HCT116 (cell line): Measurements from ENCODE around the gene PHF13. TPM values are rescaled to one million over a fixed set of nuclear protein-coding genes. Genes with fewer than 3 reads are reported as not detected.

Experiments
- ATAC-seq: fragments of 200-7000 bp; cut with Tn5 transposase; 2 replicates; pipeline ENCODE4 v1.9.1; 2020; ENCODE audit warnings: mild to moderate bottlenecking, moderate library complexity
- BruUV-seq: library from RNA; stranded (reverse); fragments of 400-500 nt; replicated peaks from 2 replicates; lab custom pipeline; 2021; lab: Mats Ljungman, UMichigan
- CTCF ChIA-PET: fragments of 300-600 bp; sonication (Branson Sonifier 250); formaldehyde crosslinking; loops from one replicate; lab custom pipeline; 2021; ENCODE audit warnings: antibody characterized with exemption; lab: Charles Lee
- POLR2A ChIA-PET: fragments of 300-600, 350-600 bp; sonication (Branson Sonifier 250); formaldehyde crosslinking; loops from one replicate; lab custom pipeline; 2021; ENCODE audit warnings: antibody characterized with exemption; lab: Charles Lee
- RAD21 ChIA-PET, 2 experiments: fragments of 300-600 bp; sonication (Branson Sonifier 250); formaldehyde crosslinking; loops; one replicate each; lab custom pipeline; 2023; ENCODE audit warnings: low total read pairs in 2 of 2; ENCODE audit not compliant: uncharacterized antibody in 2 of 2, unreplicated experiment in 2 of 2, low non-redundant PET in 1 of 2; lab: Charles Lee
- DNase-seq: peaks from one replicate; pipeline ENCODE4 v3.0.0-alpha.2; 2010; ENCODE audit warnings: low read depth, low spot score
- H2AFZ ChIP-seq: fragments of 200-600 bp; shearing (Covaris generic), sonication (generic); 2 replicates; pipeline ENCODE4 v1.6.1; 2017; ENCODE audit warnings: low read depth, mixed run types, mixed read lengths, antibody characterized with exemption, low read length; ENCODE audit not compliant: poor library complexity, severe bottlenecking
- H3K27ac ChIP-seq: 2 replicates; pipeline ENCODE4 v1.5.1; 2012; ENCODE audit warnings: low read depth, low read length
- H3K27me3 ChIP-seq: fragments of 200-600 bp; sonication (generic); 2 replicates; pipeline ENCODE4 v1.6.1; 2016; ENCODE audit warnings: mixed run types, low read length, mixed read lengths; ENCODE audit not compliant: insufficient read depth
- H3K36me3 ChIP-seq, 2 experiments: fragments of 200-500 bp in 1 of 2; fragments of 200-600 bp in 1 of 2; sonication (Bioruptor generic) in 1 of 2; sonication (generic) in 1 of 2; 2 replicates each; pipeline versions ENCODE4 v1.5.1 to v1.6.1; 2014 to 2016; ENCODE audit warnings: low read length in 2 of 2, inconsistent platforms in 1 of 2, mixed read lengths in 1 of 2, mixed run types in 1 of 2; ENCODE audit not compliant: insufficient read depth in 2 of 2, control insufficient read depth in 1 of 2
- H3K4me1 ChIP-seq, 2 experiments: fragments of 200-600 bp in 1 of 2; sonication (generic) in 1 of 2; 2 replicates each; pipeline versions ENCODE4 v1.5.1 to v1.6.1; 2012 to 2017; ENCODE audit warnings: low read length in 2 of 2, inconsistent platforms in 1 of 2, mild to moderate bottlenecking in 1 of 2, mixed read lengths in 1 of 2, mixed run types in 1 of 2, moderate library complexity in 1 of 2; ENCODE audit not compliant: insufficient read depth in 2 of 2, control insufficient read depth in 1 of 2
- H3K4me2 ChIP-seq: fragments of 200-600 bp; sonication (generic); 2 replicates; pipeline ENCODE4 v1.6.1; 2017; ENCODE audit warnings: mixed run types, low read length, mixed read lengths
- H3K4me3 ChIP-seq, 2 experiments: fragments of 200-600 bp in 1 of 2; sonication (generic) in 1 of 2; replicated peaks in 1 of 2; 2 replicates each; pipeline ENCODE4 v1.5.1; 2011 to 2016; ENCODE audit warnings: low read length in 2 of 2, control low read depth in 1 of 2, low read depth in 1 of 2, mild to moderate bottlenecking in 1 of 2, mixed read lengths in 1 of 2, mixed run types in 1 of 2
- H3K79me2 ChIP-seq: fragments of 200-600 bp; sonication (generic); 2 replicates; pipeline ENCODE4 v1.6.1; 2017; ENCODE audit warnings: mild to moderate bottlenecking, mixed run types, low read length, moderate library complexity, mixed read lengths; ENCODE audit not compliant: insufficient read depth
- H3K9ac ChIP-seq: fragments of 200-600 bp; sonication (generic); 2 replicates; pipeline ENCODE4 v1.6.1; 2016; ENCODE audit warnings: low read length, mixed read lengths
- H3K9me2 ChIP-seq: fragments of 200-600 bp; sonication (generic), shearing (Covaris generic); 2 replicates; pipeline ENCODE4 v1.6.1; 2017; ENCODE audit warnings: mixed run types, mild to moderate bottlenecking, moderate library complexity; ENCODE audit not compliant: insufficient read depth
- H3K9me3 ChIP-seq, 2 experiments: fragments of 200-500 bp in 1 of 2; fragments of 200-600 bp in 1 of 2; sonication (Bioruptor generic) in 1 of 2; sonication (generic) in 1 of 2; 2 replicates each; pipeline ENCODE4 v1.6.1; 2014 to 2017; ENCODE audit warnings: low read length in 2 of 2, mixed read lengths in 2 of 2, inconsistent platforms in 1 of 2, low read depth in 1 of 2, mild to moderate bottlenecking in 1 of 2, mixed run types in 1 of 2, moderate library complexity in 1 of 2; ENCODE audit not compliant: control insufficient read depth in 1 of 2, insufficient read depth in 1 of 2
- H4K20me1 ChIP-seq: fragments of 200-600 bp; sonication (generic), shearing (Covaris generic); 2 replicates; pipeline ENCODE4 v1.6.1; 2017; ENCODE audit warnings: mixed run types, mild to moderate bottlenecking, moderate library complexity; ENCODE audit not compliant: insufficient read depth
- ATF3 ChIP-seq: IDR thresholded peaks from 2 replicates; pipeline ENCODE4 v1.6.1; 2012
- ELF1 ChIP-seq: IDR thresholded peaks from 2 replicates; pipeline ENCODE4 v1.6.1; 2012; ENCODE audit warnings: low read depth, borderline replicate concordance
- JUND ChIP-seq: IDR thresholded peaks from 2 replicates; pipeline ENCODE4 v1.6.1; 2012
- MAX ChIP-seq: IDR thresholded peaks from 2 replicates; pipeline ENCODE4 v1.6.1; 2012
- POLR2A ChIP-seq: IDR thresholded peaks from 2 replicates; pipeline ENCODE4 v1.7.0; 2011; ENCODE audit warnings: borderline replicate concordance; ENCODE audit not compliant: insufficient read depth, insufficient read length; ENCODE audit errors: extremely low read depth
- SIN3A ChIP-seq: IDR thresholded peaks from 2 replicates; pipeline ENCODE4 v1.6.1; 2012; ENCODE audit warnings: low read depth
- SP1 ChIP-seq: IDR thresholded peaks from 2 replicates; pipeline ENCODE4 v1.6.1; 2012; ENCODE audit warnings: low read depth
- SRF ChIP-seq: IDR thresholded peaks from 2 replicates; pipeline ENCODE4 v1.6.1; 2012; ENCODE audit warnings: low read depth
- TCF7L2 ChIP-seq: IDR thresholded peaks from 2 replicates; pipeline ENCODE4 v1.7.0; 2011; ENCODE audit warnings: borderline replicate concordance, inconsistent platforms; ENCODE audit not compliant: insufficient read depth, insufficient read length; ENCODE audit errors: extremely low read depth
- YY1 ChIP-seq: IDR thresholded peaks from 2 replicates; pipeline ENCODE4 v1.6.1; 2011; ENCODE audit warnings: low read length, low read depth, moderate library complexity, mild to moderate bottlenecking; ENCODE audit not compliant: insufficient replicate concordance; ENCODE audit errors: extremely low read depth
- ZFX ChIP-seq: fragments of 450-650 bp; IDR thresholded peaks from 2 replicates; pipeline ENCODE4 v1.6.1; 2017
- intact Hi-C: fragments of 100-400 bp; cut with micrococcal nuclease; formaldehyde crosslinking; loops from 2 replicates; pipeline ENCODE4 v1.10.0; 2022
- total RNA-seq: library from RNA; stranded (reverse); gene quantifications from one replicate; pipeline ENCODE4 v1.2.1, GENCODE V29; 2021; ENCODE audit not compliant: unreplicated experiment
- TF ChIP-seq, protein P1 (sequence below): IDR thresholded peaks from 2 replicates; pipeline ENCODE4 v1.6.1; 2012; ENCODE audit warnings: low read depth
- TF ChIP-seq, protein P2 (sequence below), 3 experiments: fragments of 200-600 bp in 1 of 3; sonication (generic) in 1 of 3; IDR thresholded peaks in 2 of 3; conservative IDR thresholded peaks in 1 of 3; 2 replicates each; pipeline ENCODE4 v1.5.1; 2012 to 2017; ENCODE audit warnings: low read depth in 2 of 3, low read length in 2 of 3, antibody characterized with exemption in 1 of 3, borderline replicate concordance in 1 of 3, control low read depth in 1 of 3, mild to moderate bottlenecking in 1 of 3, mixed read lengths in 1 of 3, mixed run types in 1 of 3, moderate library complexity in 1 of 3; ENCODE audit not compliant: insufficient read depth in 1 of 3

Gene PHF13
- total RNA-seq, 1 experiment from 2014 or later: 25.8 TPM

- no peaks in the 10 kb centered on the region for H3K9me2 ChIP-seq
- H3K4me1 ChIP-seq: no peaks in the 10 kb centered on the region; a peak in 1 of 4 replicates
- H2AFZ ChIP-seq: no peak overlapping the region
- ATAC-seq: no peak
- ChIA-PET RAD21 (no interaction called here), CTCF (no interaction called here), POLR2A (no interaction called here)
- H3K36me3 ChIP-seq: peaks cover 6 to 16% of the 10 kb centered on the region in 2 experiments
- H4K20me1 ChIP-seq: no peaks in the 10 kb centered on the region; the same call in 1 of the 2 replicates
- intact Hi-C loops: no loop called here
- no peaks in the 10 kb centered on the region for H3K27me3 ChIP-seq
- no peak for DNase-seq
- peaks cover 55% of the 10 kb centered on the region for H3K79me2 ChIP-seq
- H3K4me2 ChIP-seq: no peak overlapping the region
- no peak overlapping the region for H3K4me3 ChIP-seq
- TF ChIP-seq, protein P1, sequence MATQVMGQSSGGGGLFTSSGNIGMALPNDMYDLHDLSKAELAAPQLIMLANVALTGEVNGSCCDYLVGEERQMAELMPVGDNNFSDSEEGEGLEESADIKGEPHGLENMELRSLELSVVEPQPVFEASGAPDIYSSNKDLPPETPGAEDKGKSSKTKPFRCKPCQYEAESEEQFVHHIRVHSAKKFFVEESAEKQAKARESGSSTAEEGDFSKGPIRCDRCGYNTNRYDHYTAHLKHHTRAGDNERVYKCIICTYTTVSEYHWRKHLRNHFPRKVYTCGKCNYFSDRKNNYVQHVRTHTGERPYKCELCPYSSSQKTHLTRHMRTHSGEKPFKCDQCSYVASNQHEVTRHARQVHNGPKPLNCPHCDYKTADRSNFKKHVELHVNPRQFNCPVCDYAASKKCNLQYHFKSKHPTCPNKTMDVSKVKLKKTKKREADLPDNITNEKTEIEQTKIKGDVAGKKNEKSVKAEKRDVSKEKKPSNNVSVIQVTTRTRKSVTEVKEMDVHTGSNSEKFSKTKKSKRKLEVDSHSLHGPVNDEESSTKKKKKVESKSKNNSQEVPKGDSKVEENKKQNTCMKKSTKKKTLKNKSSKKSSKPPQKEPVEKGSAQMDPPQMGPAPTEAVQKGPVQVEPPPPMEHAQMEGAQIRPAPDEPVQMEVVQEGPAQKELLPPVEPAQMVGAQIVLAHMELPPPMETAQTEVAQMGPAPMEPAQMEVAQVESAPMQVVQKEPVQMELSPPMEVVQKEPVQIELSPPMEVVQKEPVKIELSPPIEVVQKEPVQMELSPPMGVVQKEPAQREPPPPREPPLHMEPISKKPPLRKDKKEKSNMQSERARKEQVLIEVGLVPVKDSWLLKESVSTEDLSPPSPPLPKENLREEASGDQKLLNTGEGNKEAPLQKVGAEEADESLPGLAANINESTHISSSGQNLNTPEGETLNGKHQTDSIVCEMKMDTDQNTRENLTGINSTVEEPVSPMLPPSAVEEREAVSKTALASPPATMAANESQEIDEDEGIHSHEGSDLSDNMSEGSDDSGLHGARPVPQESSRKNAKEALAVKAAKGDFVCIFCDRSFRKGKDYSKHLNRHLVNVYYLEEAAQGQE: no peak
- TF ChIP-seq MAX: no peak
- TF ChIP-seq SIN3A: no peak
- no peak for TF ChIP-seq ATF3
- no peak for TF ChIP-seq TCF7L2
- TF ChIP-seq POLR2A: no peak
- no peak for TF ChIP-seq JUND
- TF ChIP-seq YY1: no peak
- no peak for TF ChIP-seq SP1
- TF ChIP-seq SRF: no peak
- TF ChIP-seq, protein P2, sequence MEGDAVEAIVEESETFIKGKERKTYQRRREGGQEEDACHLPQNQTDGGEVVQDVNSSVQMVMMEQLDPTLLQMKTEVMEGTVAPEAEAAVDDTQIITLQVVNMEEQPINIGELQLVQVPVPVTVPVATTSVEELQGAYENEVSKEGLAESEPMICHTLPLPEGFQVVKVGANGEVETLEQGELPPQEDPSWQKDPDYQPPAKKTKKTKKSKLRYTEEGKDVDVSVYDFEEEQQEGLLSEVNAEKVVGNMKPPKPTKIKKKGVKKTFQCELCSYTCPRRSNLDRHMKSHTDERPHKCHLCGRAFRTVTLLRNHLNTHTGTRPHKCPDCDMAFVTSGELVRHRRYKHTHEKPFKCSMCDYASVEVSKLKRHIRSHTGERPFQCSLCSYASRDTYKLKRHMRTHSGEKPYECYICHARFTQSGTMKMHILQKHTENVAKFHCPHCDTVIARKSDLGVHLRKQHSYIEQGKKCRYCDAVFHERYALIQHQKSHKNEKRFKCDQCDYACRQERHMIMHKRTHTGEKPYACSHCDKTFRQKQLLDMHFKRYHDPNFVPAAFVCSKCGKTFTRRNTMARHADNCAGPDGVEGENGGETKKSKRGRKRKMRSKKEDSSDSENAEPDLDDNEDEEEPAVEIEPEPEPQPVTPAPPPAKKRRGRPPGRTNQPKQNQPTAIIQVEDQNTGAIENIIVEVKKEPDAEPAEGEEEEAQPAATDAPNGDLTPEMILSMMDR (IDR thresholded peaks at IDR 0.05 in 2 of 3, conservative IDR thresholded peaks at IDR 0.05 in 1 of 3; ENCODE audit: borderline replicate concordance in 1 of 3, insufficient read depth in 1 of 3, low read depth in 2 of 3, low read length in 2 of 3): no peak
- no peak for TF ChIP-seq ZFX
- no peak for TF ChIP-seq ELF1
- H3K9me3 ChIP-seq: no peaks in the 10 kb centered on the region
- H3K27ac ChIP-seq: no peak overlapping the region
- BruUV-seq: no TSS peak
- no peak overlapping the region for H3K9ac ChIP-seq
These were observed 45.0 kb downstream of the PHF13 start for GRCh38 chr1:6658359-6659060.
